HG03521 (cell line): ENCODE results near the gene HOXC12.

ENCODE experiments used
- ATAC-seq: cut with Tn5 transposase; IDR thresholded peaks from one replicate; pipeline ENCODE4 v1.9.1; 2021; ENCODE audit warnings: mild to moderate bottlenecking, moderate library complexity; ENCODE audit not compliant: unreplicated experiment

HOXC12 gene

DNA sequence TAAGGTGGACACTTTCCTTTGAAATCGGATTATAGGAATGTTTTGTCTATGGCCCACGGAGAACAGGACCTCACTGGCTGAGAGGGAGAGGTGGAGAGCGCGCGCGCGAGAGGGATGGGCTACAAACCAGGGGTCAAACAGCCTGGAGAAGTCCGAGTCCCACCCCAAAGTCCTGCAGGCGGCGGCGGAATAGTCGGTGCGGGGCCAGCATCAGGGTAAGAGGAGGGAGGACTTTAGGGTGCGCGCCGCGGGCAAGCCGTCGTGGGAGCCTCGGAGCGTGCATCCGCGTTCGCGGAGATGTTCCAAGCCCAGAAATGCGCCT is 50.8 kb downstream of the HOXC12 start:
- no peak for ATAC-seq

DNA sequence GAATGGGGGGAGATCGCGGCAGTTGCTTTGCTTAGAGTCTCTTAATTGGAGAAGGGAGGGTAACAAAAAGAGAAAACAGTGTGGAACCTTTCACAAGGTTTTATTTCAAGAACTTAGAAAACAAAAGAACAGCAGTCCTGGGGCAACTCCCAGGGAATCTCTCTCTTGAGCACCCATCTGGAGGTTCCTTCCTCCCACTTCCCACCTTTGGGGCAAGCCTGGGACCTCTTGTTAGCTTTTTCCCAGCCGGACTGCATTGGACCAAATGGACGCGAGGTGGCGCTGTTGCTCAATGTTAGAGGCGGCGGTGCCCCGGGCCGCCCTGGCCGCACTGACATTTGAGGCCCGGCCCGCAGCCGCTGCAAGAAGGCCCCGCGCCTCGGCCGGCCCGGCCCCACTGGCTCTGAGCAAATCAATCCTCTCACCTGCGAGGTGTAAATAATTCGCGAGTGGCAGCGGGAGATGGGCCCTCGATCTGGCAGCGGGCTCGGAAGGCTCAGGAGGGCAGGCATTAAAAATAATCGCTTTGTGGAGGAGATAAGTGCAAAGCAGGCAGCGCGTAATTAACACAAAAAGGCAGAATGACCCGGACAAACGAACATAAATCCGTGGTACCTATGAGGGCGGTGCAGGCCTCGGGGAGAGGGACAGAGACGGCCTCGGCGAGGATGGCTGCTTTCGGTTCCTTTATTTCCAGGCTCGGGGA is 51.3 kb downstream of the HOXC12 start:
- no peak for ATAC-seq

DNA sequence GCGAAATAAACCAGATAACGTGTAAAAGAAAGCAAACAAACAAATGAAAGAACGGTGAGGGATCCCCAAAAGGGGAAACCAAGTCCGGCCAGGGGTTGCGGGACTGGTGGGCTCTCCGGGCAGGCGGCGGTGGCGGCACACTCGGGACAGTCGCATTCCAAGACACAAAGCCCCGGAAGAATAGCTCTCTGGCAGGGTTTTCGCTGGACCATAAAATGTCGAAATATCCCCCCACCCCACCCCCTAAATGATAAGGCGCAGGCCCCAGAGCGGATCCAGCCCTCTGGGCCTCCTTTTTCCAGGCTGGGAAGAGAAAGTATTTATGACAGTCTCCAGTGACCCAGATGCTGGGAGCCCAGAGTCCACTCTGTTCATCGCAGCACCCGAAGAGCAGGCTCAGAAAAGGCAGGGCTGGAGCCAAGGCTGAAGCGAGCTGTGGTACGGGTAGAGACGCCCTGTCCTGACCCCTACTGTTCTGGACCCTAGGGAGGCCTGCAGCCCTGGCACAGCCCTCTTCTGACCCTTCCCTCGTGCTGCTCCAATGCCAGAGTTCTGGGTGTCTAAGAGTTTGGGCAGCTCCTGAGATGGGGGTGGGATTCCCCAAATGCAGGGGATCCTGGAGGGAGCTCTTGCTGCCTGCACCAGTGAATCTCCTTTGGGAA is 52.0 kb downstream of the HOXC12 start:
- ATAC-seq, result no peak

DNA sequence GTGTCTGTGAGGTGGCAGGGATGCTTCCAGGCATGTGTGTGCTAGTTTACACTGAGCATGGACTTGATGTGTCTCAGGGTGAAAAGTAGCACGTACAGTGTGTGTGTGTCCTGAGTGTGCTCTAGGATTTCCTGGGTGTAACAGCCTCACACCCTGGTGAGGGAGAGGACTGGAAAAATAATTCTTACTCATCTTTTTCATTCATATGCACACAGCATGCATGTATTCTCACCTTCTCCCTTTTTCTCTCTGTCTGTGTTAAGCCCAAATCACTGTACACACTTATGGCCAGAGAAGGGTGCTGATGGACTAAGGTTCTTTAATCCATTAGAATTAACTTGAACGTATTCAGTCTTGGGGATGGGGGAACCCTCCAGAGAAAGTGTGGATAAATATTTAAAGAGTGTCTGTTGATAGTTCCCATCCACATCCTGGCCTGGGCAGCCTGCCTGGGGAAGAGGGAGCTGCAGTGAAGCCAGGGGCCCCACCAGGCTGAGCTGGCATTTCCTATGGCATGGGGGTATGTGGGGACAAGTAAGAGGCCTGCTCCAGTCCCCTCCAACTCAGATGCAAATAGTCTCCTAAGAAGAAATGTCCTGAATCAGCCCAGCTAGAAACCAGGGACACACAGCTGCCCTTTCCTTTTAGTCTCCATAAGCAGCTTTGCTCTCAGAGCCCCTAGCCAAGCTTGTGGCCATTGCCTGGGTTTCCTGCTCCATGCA is 53.0 kb downstream of the HOXC12 start:
- ATAC-seq, result no peak

DNA sequence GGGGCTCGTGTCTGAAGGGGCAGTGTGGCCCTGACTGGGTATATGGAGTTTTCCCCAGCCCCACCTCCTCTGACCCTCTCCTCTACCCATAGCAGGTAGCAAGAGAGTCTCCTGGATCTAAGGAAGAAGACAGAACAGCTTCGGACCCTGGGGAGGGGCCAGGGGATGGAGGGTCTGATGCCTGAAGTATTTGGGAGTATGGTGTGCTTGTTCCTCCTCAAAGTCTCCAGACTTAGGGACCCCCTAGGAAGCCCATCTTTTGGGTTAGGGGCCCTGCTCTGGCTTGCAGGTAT is 53.5 kb downstream of the HOXC12 start:
- no peak for ATAC-seq
